Measurements from ENCODE around the gene AGAP3. TPM values are rescaled to one million over a fixed set of nuclear protein-coding genes. Genes with fewer than 3 reads are reported as not detected.

AGAP3 gene
- total and polyA plus RNA-seq, 4 donors = 75.9 to 194 (median 110) TPM

DNA sequence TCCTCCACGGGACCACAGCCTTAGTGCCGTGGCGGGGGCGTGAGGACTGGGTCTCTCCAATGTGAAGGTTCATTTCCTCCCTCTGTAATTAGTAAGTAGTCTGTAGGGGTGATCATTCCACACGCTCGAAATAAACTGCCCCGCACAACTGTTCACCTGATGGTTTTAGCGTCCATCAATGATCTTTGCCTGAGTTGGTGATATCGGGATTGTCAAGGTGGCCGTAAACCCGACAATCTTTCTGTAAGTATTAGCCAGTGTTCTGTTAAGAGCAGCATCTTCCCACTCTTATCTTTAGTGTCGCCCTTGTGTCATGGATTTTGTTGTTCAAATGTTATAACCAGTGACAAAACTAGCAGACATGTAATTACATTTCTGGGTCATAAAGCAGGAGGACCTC lies 17.7 kb downstream of the AGAP3 start:
- TF ChIP-seq, protein P1, sequence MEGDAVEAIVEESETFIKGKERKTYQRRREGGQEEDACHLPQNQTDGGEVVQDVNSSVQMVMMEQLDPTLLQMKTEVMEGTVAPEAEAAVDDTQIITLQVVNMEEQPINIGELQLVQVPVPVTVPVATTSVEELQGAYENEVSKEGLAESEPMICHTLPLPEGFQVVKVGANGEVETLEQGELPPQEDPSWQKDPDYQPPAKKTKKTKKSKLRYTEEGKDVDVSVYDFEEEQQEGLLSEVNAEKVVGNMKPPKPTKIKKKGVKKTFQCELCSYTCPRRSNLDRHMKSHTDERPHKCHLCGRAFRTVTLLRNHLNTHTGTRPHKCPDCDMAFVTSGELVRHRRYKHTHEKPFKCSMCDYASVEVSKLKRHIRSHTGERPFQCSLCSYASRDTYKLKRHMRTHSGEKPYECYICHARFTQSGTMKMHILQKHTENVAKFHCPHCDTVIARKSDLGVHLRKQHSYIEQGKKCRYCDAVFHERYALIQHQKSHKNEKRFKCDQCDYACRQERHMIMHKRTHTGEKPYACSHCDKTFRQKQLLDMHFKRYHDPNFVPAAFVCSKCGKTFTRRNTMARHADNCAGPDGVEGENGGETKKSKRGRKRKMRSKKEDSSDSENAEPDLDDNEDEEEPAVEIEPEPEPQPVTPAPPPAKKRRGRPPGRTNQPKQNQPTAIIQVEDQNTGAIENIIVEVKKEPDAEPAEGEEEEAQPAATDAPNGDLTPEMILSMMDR (IDR thresholded peaks at IDR 0.05; ENCODE audit: control extremely low read depth, extremely low read depth) = no peak
- H3K9me3 ChIP-seq (ENCODE audit: control insufficient read depth in 4 of 4, insufficient read depth in 3 of 4, low read length in 3 of 4) = peaks cover 0 to 3% (median 0%) of the 10 kb centered on the region in 4 donors
- H3K9ac ChIP-seq (ENCODE audit: insufficient read depth in 1 of 2, low read length in 2 of 2) = no peak overlapping the region
- H3K27me3 ChIP-seq (ENCODE audit: control insufficient read depth in 3 of 3, insufficient read depth in 3 of 3, low read length in 2 of 3) = no peaks in the 10 kb centered on the region
- no peak for ATAC-seq (ENCODE audit: insufficient read depth, low FRiP score)
- 87 to 91% methylated on average over 12 of the region's 12 CpGs for WGBS, 2 donors
- no peak overlapping the region for H3K4me3 ChIP-seq
- peaks cover 0 to 3% (median 2%) of the 10 kb centered on the region in 4 donors for H3K36me3 ChIP-seq (ENCODE audit: control insufficient read depth in 4 of 4, insufficient read depth in 4 of 4, low read length in 4 of 4)
- DNase-seq = no peak
- H3K27ac ChIP-seq (ENCODE audit: low read depth in 1 of 2, low read length in 1 of 2) = no peak overlapping the region
- peaks cover 0 to 7% (median 0%) of the 10 kb centered on the region in 5 donors for H3K4me1 ChIP-seq (ENCODE audit: control insufficient read depth in 5 of 5, insufficient read depth in 5 of 5, low read length in 5 of 5)

DNA sequence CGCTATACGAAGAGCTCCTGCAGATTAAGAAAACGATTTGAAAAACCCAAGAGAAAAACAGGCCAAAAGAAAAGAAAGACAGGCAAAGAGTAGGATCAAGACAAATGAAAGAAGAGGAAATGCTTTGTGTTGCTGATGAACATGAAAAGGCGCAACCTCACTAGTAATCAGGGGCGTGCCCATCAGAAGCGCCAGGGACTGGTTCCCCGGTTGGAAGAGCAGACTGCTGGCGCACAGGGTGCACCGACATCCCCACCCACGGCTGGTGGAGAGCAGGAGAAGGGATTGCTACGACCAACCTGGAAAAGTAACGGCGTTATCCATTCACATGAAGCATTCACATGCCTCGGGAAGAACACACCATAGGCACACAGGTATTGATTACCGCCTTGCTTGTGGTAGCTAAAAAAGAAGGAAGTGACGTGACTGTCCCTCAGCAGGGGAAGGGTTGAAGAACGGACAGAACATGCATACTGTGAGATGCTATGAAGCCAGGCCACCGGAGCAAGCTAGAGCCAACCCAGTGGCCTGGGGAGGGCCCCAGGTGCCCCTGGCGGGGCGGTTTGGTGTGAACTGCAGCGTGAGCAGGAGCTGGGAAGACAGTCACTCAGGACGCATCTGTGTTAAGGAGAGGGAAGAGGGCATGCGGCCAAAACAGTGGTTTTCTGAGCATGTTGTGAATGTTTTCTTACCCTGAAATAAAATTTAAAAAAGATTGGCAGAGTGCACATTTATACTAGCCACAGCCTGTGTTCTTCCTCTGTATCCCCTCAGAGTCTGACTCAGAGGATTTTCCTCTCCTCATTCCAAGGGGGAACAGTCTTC lies 18.3 kb downstream of the AGAP3 start:
- DNase-seq = no peak
- peaks cover 0 to 5% (median 0%) of the 10 kb centered on the region in 5 donors for H3K4me1 ChIP-seq (ENCODE audit: control insufficient read depth in 5 of 5, insufficient read depth in 5 of 5, low read length in 5 of 5)
- ATAC-seq (ENCODE audit: insufficient read depth, low FRiP score) = no peak
- TF ChIP-seq, protein P1 (IDR thresholded peaks at IDR 0.05; ENCODE audit: control extremely low read depth, extremely low read depth) = no peak
- no peaks in the 10 kb centered on the region for H3K27me3 ChIP-seq (ENCODE audit: control insufficient read depth in 3 of 3, insufficient read depth in 3 of 3, low read length in 2 of 3)
- H3K9ac ChIP-seq (ENCODE audit: insufficient read depth in 1 of 2, low read length in 2 of 2) = no peak overlapping the region
- WGBS, 2 donors = 70 to 77% methylated on average over 23 of the region's 23 CpGs
- H3K36me3 ChIP-seq (ENCODE audit: control insufficient read depth in 4 of 4, insufficient read depth in 4 of 4, low read length in 4 of 4) = peaks cover 0 to 3% (median 2%) of the 10 kb centered on the region in 4 donors
- H3K9me3 ChIP-seq (ENCODE audit: control insufficient read depth in 4 of 4, insufficient read depth in 3 of 4, low read length in 3 of 4) = peaks cover 0 to 3% (median 0%) of the 10 kb centered on the region in 4 donors
- no peak overlapping the region for H3K27ac ChIP-seq (ENCODE audit: low read depth in 1 of 2, low read length in 1 of 2)
- H3K4me3 ChIP-seq = no peak overlapping the region

DNA sequence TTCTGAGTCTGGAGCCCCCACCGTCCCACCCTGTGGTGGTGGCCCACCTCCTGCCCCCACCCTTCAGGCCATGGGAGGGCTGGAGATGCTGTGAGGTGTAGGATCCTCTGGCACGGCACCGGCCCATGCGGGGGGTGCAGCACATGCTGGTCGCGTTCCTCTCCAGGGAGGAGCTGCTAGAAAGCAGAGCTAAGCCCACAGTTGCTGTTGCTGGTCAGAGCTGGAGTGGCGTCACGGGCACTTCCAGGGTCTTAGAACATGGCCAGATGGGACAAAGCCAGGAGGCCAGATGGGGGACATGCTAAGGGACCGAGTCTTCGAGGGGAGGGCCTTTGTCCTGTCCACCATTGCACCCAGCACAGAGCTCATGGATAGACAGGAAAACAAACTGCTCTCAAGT lies 21.6 kb downstream of the AGAP3 start:
- Histone ChIP-seq H3K9ac (ENCODE audit: insufficient read depth in 1 of 2, low read length in 2 of 2) (no peak overlapping the region), H3K9me3 (ENCODE audit: control insufficient read depth in 4 of 4, insufficient read depth in 3 of 4, low read length in 3 of 4) (peaks cover 0 to 3% (median 0%) of the 10 kb centered on the region in 4 donors), H3K27ac (ENCODE audit: low read depth in 1 of 2, low read length in 1 of 2) (no peak overlapping the region), H3K36me3 (ENCODE audit: control insufficient read depth in 4 of 4, insufficient read depth in 4 of 4, low read length in 4 of 4) (peaks cover 0 to 3% (median 2%) of the 10 kb centered on the region in 4 donors), H3K4me3 (no peak overlapping the region), H3K4me1 (ENCODE audit: control insufficient read depth in 5 of 5, insufficient read depth in 5 of 5, low read length in 5 of 5) (peaks cover 0 to 10% (median 3%) of the 10 kb centered on the region in 5 donors), H3K27me3 (ENCODE audit: control insufficient read depth in 3 of 3, insufficient read depth in 3 of 3, low read length in 2 of 3) (no peaks in the 10 kb centered on the region)
- no peak for ATAC-seq (ENCODE audit: insufficient read depth, low FRiP score)
- 87 to 89% methylated on average over 10 of the region's 10 CpGs for WGBS, 2 donors
- no peak for DNase-seq
- TF ChIP-seq, protein P1 (IDR thresholded peaks at IDR 0.05; ENCODE audit: control extremely low read depth, extremely low read depth) = no peak
